Thoracic aorta (tissue), 2 donors: ENCODE results near the gene STPG3. TPM values are rescaled to one million over a fixed set of nuclear protein-coding genes. Genes with fewer than 3 reads are reported as not detected.

Experiments used
- ATAC-seq: fragments of 150-250 bp; one replicate; pipeline ENCODE4 v1.8.0; 2017; ENCODE audit warnings: low read depth; ENCODE audit not compliant: insufficient number of reproducible peaks, low FRiP score
- DNase-seq: peaks from one replicate; pipeline ENCODE4 v3.0.0-alpha.2; 2020; ENCODE audit warnings: low spot score
- H3K27ac ChIP-seq, 2 donors: fragments of 200-600 bp; sonication (generic); 1 replicate in 1 of 2; 2 replicates in 1 of 2; pipeline ENCODE4 v1.5.1; 2016; ENCODE audit warnings: mild to moderate bottlenecking in 2 of 2, moderate library complexity in 2 of 2
- H3K27me3 ChIP-seq: fragments of 200-600 bp; sonication (generic); replicated peaks from 2 replicates; pipeline ENCODE4 v1.6.0; 2016; ENCODE audit warnings: mild to moderate bottlenecking; ENCODE audit not compliant: insufficient read depth
- H3K36me3 ChIP-seq: fragments of 200-600 bp; sonication (generic); one replicate; pipeline ENCODE4 v1.5.1; 2016
- H3K4me1 ChIP-seq, 2 donors: fragments of 200-600 bp; sonication (generic); 1 replicate in 1 of 2; 2 replicates in 1 of 2; pipeline versions ENCODE4 v1.5.1 to v1.6.0; 2016; ENCODE audit warnings: low read depth in 2 of 2, mild to moderate bottlenecking in 1 of 2; ENCODE audit not compliant: control insufficient read depth in 1 of 2
- H3K4me3 ChIP-seq: fragments of 200-600 bp; sonication (generic); 2 replicates; pipeline ENCODE4 v1.5.1; 2016; ENCODE audit warnings: mild to moderate bottlenecking
- H3K9me3 ChIP-seq: fragments of 200-600 bp; sonication (generic); 2 replicates; pipeline ENCODE4 v1.5.1; 2016
- total RNA-seq, 2 donors: library from RNA; depleted of rRNA; stranded (reverse); fragments of >200 nt; gene quantifications; one replicate each; pipeline versions ENCODE4 v1.1.0 to v1.2.3, GENCODE V29; 2016
- TF ChIP-seq, protein P1 (sequence below): fragments of 200-600 bp; sonication (generic); IDR thresholded peaks from one replicate; pipeline ENCODE4 v1.5.1; 2019; ENCODE audit warnings: antibody characterized with exemption

Gene STPG3
- total RNA-seq, 2 donors from 2014 or later, result not detected

DNA sequence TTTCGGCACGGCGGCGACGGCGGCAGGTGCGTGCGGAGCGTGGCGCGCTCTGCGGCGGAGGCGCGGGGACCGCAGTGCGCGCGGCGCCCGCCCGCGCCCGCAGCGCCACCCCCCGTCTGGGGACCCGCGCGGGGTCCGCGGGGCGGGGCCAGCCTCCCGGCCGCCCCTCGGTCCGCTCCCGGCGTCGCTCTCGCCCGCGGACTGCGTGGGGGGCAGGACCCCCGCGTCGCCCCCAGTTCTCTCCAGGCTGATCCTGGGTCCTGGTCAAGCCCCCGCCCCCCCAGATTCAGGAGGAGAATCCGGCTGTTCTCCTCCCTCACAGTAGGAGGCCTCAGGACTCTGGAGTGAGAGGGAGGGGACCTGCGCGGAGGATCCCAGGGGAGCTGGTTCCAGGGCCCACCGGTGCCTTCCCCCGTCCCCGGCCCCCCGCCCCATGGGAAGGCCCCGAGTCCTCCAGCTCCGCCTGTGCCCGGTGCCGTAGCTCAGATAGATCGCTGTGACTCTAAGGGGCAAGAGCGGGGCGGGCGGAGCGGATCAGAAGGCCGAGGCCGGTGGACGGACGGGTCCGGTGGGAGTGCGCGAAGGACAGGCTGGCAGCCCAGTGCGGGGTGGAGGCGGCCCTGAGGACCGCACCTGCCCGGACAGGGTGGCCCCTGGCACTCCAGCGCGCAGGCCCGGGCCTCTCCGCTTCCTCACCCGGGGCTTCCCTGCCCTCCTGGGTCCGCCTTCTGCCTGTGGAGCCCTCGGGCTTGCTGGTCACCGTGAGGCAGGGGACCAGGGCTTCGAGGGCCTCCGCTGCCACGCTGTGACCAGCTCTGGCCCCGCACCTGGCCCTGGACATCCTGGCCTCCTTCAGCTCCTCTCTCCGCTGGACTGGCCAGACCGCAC is 28.7 kb upstream of the STPG3 start, which contains the start of gene RNF208:
RNF208 (minus strand) TSS at position 51 of the 888 bp plus-strand sequence. CDS start 1,028 bp downstream, outside the sequence.
- TF ChIP-seq, protein P1, sequence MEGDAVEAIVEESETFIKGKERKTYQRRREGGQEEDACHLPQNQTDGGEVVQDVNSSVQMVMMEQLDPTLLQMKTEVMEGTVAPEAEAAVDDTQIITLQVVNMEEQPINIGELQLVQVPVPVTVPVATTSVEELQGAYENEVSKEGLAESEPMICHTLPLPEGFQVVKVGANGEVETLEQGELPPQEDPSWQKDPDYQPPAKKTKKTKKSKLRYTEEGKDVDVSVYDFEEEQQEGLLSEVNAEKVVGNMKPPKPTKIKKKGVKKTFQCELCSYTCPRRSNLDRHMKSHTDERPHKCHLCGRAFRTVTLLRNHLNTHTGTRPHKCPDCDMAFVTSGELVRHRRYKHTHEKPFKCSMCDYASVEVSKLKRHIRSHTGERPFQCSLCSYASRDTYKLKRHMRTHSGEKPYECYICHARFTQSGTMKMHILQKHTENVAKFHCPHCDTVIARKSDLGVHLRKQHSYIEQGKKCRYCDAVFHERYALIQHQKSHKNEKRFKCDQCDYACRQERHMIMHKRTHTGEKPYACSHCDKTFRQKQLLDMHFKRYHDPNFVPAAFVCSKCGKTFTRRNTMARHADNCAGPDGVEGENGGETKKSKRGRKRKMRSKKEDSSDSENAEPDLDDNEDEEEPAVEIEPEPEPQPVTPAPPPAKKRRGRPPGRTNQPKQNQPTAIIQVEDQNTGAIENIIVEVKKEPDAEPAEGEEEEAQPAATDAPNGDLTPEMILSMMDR, result no peak
- DNase-seq (no peak), ATAC-seq (no peak)
- H3K4me1 ChIP-seq, result peaks cover 7 to 19% of the 10 kb centered on the region in 2 donors
- H3K27me3 ChIP-seq, result no peaks in the 10 kb centered on the region
- peak within 1 kb of the TSS; percentile 89 to 96 for H3K27ac ChIP-seq
- no peaks in the 10 kb centered on the region for H3K36me3 ChIP-seq
- peak within 1 kb of the TSS; percentile 83 for H3K4me3 ChIP-seq
- H3K9me3 ChIP-seq, result no peaks in the 10 kb centered on the region

DNA sequence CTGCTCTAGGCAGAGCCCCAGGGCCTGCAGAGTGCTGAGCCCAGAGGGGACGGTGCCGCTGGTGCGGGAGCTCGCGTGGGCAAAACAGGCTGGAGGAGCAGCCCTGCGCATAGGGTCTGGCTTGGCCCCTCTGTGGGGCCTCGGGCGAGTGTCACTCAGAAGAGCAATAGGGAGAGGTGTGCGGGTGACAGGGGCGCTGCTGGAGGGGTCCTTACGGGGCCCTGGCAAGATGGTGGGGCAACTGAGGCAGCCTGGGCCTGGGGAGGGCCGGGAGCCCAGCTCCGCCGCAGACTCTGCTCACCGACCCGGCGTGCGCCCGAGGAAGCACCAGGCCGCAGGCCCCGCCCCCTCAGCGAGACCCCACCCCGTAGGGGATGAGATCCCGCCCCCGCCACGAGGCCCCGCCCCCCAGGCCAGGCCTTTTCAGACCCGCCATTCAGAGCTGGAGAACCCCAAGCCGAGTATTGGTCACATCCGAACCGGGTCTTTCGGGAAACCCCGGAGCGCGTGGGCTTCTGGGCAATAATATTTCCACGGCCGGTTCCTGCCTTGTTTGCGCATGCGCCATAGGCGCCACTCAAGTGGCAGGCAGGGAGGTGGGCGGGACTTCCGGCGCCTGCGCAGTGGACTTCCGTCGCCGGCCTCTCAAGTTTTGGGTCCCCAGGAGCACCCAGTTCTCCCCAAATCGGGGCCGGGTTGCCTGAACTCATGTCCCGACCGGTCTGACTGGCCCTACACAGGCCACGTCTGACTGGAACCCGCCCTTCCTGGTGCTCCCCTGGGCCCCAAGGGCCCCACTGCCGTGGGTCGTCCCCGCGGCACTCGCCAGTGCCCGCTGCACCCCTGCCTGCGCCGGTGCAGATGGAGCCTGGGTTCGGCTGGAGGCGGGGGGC is 27.8 kb upstream of the STPG3 start:
- Histone ChIP-seq H3K36me3 (no peaks in the 10 kb centered on the region), H3K27ac (peak overlapping the region; percentile 89 to 96), H3K27me3 (no peaks in the 10 kb centered on the region), H3K4me1 (peaks cover 7 to 19% of the 10 kb centered on the region in 2 donors), H3K9me3 (no peaks in the 10 kb centered on the region), H3K4me3 (peak overlapping the region; percentile 83)
- ATAC-seq, result peak; percentile 80
- DNase-seq, result peak; percentile 93
- TF ChIP-seq, protein P1, result no peak

DNA sequence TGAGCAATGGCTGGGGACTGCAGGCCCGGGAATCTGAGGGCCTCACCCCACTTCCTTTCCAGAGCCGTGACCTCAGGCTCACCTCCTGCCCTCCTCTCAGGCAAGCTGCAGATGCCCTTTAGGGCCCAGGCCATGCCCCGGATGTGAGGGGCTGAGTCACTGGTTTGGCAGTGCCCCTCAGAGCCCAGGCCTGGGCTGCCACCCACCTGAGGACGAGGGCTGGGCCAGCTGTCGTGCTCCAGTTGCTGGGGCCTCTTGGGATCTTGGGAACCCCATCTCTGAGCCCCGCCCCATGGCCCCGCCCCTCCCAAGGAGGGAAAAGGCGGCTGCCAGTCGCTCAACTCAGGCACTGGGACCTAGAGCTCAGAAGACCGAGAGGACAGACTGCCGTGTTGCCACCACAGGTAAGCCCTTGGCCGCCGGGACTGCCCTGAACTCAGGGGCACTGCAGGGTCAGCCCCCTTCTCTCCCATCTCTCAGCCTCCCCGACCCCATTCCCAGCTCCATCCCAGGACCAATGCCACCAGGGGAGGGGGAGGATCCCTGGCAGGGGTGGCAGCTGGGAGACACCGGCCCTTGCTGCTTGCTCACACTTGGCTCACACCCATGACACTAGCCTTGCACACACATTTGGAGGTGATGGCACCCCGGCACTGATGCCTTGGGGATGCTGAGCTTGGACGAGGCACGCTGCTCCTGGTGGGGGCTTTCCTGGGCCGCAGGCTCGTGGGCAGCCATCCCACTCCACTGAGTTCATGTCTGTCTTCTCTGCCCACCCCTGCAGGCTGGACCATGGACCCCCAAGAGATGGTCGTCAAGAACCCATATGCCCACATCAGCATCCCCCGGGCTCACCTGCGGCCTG is 26.0 kb upstream of the STPG3 start, which contains the start of gene CYSRT1:
CYSRT1 (plus strand) TSS at position 345 of the 865 bp plus-strand sequence; CDS start at position 793, 448 bp downstream.
- Histone ChIP-seq H3K27me3 (no peaks in the 10 kb centered on the region), H3K27ac (peak within 1 kb of the TSS; percentile 89 to 96), H3K36me3 (no peaks in the 10 kb centered on the region), H3K4me3 (peak within 1 kb of the TSS; percentile 83), H3K4me1 (peaks cover 7 to 19% of the 10 kb centered on the region in 2 donors), H3K9me3 (no peaks in the 10 kb centered on the region)
- TF ChIP-seq, protein P1, result no peak
- DNase-seq (no peak), ATAC-seq (no peak)

DNA sequence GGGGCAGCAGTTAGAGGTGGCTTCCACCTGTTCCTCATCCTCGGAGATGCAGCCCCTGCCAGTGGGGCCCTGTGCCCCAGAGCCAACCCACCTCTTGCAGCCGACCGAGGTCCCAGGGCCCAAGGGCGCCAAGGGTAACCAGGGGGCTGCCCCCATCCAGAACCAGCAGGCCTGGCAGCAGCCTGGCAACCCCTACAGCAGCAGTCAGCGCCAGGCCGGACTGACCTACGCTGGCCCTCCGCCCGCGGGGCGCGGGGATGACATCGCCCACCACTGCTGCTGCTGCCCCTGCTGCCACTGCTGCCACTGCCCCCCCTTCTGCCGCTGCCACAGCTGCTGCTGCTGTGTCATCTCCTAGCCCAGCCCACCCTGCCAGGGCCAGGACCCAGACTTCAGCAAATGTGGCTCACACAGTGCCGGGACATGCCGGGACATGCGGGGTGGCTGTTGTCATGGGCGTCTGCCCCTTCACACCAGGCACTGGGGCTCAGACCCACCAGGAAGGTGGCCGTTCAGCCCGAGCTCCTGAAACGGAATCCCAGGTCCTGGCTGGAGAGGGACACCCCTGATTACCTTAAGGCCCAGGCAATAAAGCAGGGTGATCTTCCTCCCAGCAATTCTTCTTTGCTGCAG is 25.3 kb upstream of the STPG3 start:
- no peaks in the 10 kb centered on the region for H3K9me3 ChIP-seq
- peaks cover 7 to 19% of the 10 kb centered on the region in 2 donors for H3K4me1 ChIP-seq
- H3K36me3 ChIP-seq, result no peaks in the 10 kb centered on the region
- ATAC-seq, result no peak
- no peak overlapping the region for H3K27ac ChIP-seq
- TF ChIP-seq, protein P1, result no peak
- DNase-seq, result no peak
- H3K27me3 ChIP-seq, result no peaks in the 10 kb centered on the region
- H3K4me3 ChIP-seq, result no peak overlapping the region
